Measurements from ENCODE around the gene ITGA1. TPM values are rescaled to one million over a fixed set of nuclear protein-coding genes. Genes with fewer than 3 reads are reported as not detected.

Gene ITGA1
- polyA plus RNA-seq (0.48 to 1.4 TPM (median 1.2 TPM) in 3 replicates), polyA minus RNA-seq (0.07 to 2.8 TPM (median 1.1 TPM) in 3 replicates)
- 0.20 TPM for polyA plus RNA-seq (2011; ENCODE audit: low read depth)
- polyA plus RNA-seq (2011; cell fraction: cytosol; rRNA removed) = 0.30 and 0.40 TPM in 2 replicates
- 0.89 and 1.5 TPM in 2 replicates for polyA plus RNA-seq (2011; cell fraction: nucleus; rRNA removed)
- polyA plus RNA-seq (2012; ENCODE audit: low replicate concordance) = 1.1 and 1.3 TPM in 2 replicates
- polyA minus RNA-seq (2011; cell fraction: cytosol; rRNA and poly(A)+ RNA removed) = 0.19 TPM
- 1.6 and 3.3 TPM in 2 replicates for polyA minus RNA-seq (2011; cell fraction: nucleus; rRNA and poly(A)+ RNA removed)

- no peaks in the 10 kb centered on the region for H3K36me3 ChIP-seq (ENCODE audit: control insufficient read depth in 2 of 2, extremely low read depth in 1 of 2, insufficient read depth in 2 of 2, low read length in 2 of 2)
- H3K27me3 ChIP-seq (ENCODE audit: control insufficient read depth, extremely low read depth, insufficient read depth, low read length) = no peaks in the 10 kb centered on the region
- no peaks in the 10 kb centered on the region for H3K79me2 ChIP-seq (ENCODE audit: control insufficient read depth, insufficient read depth, low read length)
- H3K9ac ChIP-seq (ENCODE audit: control insufficient read depth, extremely low read depth, insufficient read depth, low read length) = peak within 1 kb of the TSS; percentile 71
- TF ChIP-seq EZH2 (IDR thresholded peaks at IDR 0.05; ENCODE audit: low read length) = no peak
- TF ChIP-seq, protein P1, sequence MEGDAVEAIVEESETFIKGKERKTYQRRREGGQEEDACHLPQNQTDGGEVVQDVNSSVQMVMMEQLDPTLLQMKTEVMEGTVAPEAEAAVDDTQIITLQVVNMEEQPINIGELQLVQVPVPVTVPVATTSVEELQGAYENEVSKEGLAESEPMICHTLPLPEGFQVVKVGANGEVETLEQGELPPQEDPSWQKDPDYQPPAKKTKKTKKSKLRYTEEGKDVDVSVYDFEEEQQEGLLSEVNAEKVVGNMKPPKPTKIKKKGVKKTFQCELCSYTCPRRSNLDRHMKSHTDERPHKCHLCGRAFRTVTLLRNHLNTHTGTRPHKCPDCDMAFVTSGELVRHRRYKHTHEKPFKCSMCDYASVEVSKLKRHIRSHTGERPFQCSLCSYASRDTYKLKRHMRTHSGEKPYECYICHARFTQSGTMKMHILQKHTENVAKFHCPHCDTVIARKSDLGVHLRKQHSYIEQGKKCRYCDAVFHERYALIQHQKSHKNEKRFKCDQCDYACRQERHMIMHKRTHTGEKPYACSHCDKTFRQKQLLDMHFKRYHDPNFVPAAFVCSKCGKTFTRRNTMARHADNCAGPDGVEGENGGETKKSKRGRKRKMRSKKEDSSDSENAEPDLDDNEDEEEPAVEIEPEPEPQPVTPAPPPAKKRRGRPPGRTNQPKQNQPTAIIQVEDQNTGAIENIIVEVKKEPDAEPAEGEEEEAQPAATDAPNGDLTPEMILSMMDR (optimal IDR thresholded peaks at IDR 0.05 in 1 of 3, IDR thresholded peaks at IDR 0.05 in 1 of 3, conservative IDR thresholded peaks at IDR 0.05 in 1 of 3; ENCODE audit: extremely low read depth in 1 of 3, insufficient read depth in 2 of 3, low read length in 3 of 3) = peak in 1 of 3 experiments; percentile 33
- H4K20me1 ChIP-seq (ENCODE audit: control insufficient read depth, extremely low read depth, insufficient read depth, low read length) = no peaks in the 10 kb centered on the region
- DNase-seq (ENCODE audit: low read depth, low spot score) (no peak), FAIRE-seq (peak; percentile 49)
- dilution Hi-C loops (cut with MboI; ENCODE audit: extremely low pct_ligation_motif_present, low sequenced_read_pairs) = no loop called here
- H3K4me2 ChIP-seq (ENCODE audit: control insufficient read depth, extremely low read depth, insufficient read depth, low read depth, low read length) = peak within 1 kb of the TSS; percentile 87
- H3K27ac ChIP-seq (ENCODE audit: control insufficient read depth, insufficient read depth, low read length) = peak within 1 kb of the TSS; percentile 58
- peaks cover 15% of the 10 kb centered on the region for H3K4me1 ChIP-seq (ENCODE audit: control insufficient read depth, extremely low read depth, insufficient read depth, low read length)
- H3K9me3 ChIP-seq (ENCODE audit: control insufficient read depth, low read depth, low read length) = no peaks in the 10 kb centered on the region
- H3K4me3 ChIP-seq (ENCODE audit: control insufficient read depth in 2 of 3, extremely low read depth in 1 of 3, insufficient read depth in 2 of 3, low read depth in 1 of 3, low read length in 3 of 3) = peak within 1 kb of the TSS; percentile 56 to 89 (median 72)
- no peaks in the 10 kb centered on the region for H3K9me1 ChIP-seq (ENCODE audit: control insufficient read depth, extremely low read depth, insufficient read depth, low read length)
- peak within 1 kb of the TSS; percentile 92 for H2AFZ ChIP-seq (ENCODE audit: control insufficient read depth, low read length)
Measured at GRCh38 chr5:52787600-52788504, at the start of gene ITGA1, which contains the start of gene PELO. ITGA1 (plus strand) TSS chr5:52787916; CDS start chr5:52788354, 438 bp downstream. PELO (plus strand) TSS chr5:52787916; CDS start chr5:52800395, 12,479 bp downstream.

DNA sequence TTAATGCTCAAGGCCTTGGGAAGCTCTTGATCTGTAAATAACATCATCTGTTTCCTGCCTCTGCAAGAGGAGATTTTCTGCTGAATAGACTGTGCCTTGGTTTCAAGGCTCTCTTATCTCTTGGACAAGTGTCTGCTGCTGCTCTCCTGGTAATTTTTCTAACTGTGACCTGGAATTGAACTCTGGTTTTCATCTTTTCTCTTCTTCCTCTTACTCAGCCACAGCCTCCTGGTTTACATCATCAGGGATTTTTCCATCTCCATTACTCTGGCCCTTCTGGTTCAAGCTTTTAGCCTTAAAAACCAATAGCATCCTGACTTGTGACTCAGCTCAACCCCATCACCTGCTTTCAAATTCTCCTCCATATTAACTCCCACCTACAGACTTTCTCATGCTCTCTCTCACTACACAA is 49.6 kb upstream of the ITGA1 start:
- H3K36me3 ChIP-seq (ENCODE audit: control insufficient read depth in 2 of 2, extremely low read depth in 1 of 2, insufficient read depth in 2 of 2, low read length in 2 of 2) = no peaks in the 10 kb centered on the region
- no peaks in the 10 kb centered on the region for H3K27me3 ChIP-seq (ENCODE audit: control insufficient read depth, extremely low read depth, insufficient read depth, low read length)
- no peaks in the 10 kb centered on the region for H4K20me1 ChIP-seq (ENCODE audit: control insufficient read depth, extremely low read depth, insufficient read depth, low read length)
- H2AFZ ChIP-seq (ENCODE audit: control insufficient read depth, low read length) = no peak overlapping the region
- FAIRE-seq (peak; percentile 41), DNase-seq (ENCODE audit: low read depth, low spot score) (no peak)
- TF ChIP-seq, protein P1 (optimal IDR thresholded peaks at IDR 0.05 in 1 of 3, IDR thresholded peaks at IDR 0.05 in 1 of 3, conservative IDR thresholded peaks at IDR 0.05 in 1 of 3; ENCODE audit: extremely low read depth in 1 of 3, insufficient read depth in 2 of 3, low read length in 3 of 3) = no peak
- no peak for TF ChIP-seq EZH2 (IDR thresholded peaks at IDR 0.05; ENCODE audit: low read length)
- H3K9me3 ChIP-seq (ENCODE audit: control insufficient read depth, low read depth, low read length) = no peaks in the 10 kb centered on the region
- H3K9ac ChIP-seq (ENCODE audit: control insufficient read depth, extremely low read depth, insufficient read depth, low read length) = no peak overlapping the region
- H3K79me2 ChIP-seq (ENCODE audit: control insufficient read depth, insufficient read depth, low read length) = no peaks in the 10 kb centered on the region
- H3K9me1 ChIP-seq (ENCODE audit: control insufficient read depth, extremely low read depth, insufficient read depth, low read length) = no peaks in the 10 kb centered on the region
- H3K4me2 ChIP-seq (ENCODE audit: control insufficient read depth, extremely low read depth, insufficient read depth, low read depth, low read length) = no peak overlapping the region
- no peaks in the 10 kb centered on the region for H3K4me1 ChIP-seq (ENCODE audit: control insufficient read depth, extremely low read depth, insufficient read depth, low read length)
- no peak overlapping the region for H3K27ac ChIP-seq (ENCODE audit: control insufficient read depth, insufficient read depth, low read length)
- H3K4me3 ChIP-seq (ENCODE audit: control insufficient read depth in 2 of 3, extremely low read depth in 1 of 3, insufficient read depth in 2 of 3, low read depth in 1 of 3, low read length in 3 of 3) = no peak overlapping the region
- dilution Hi-C loops (cut with MboI; ENCODE audit: extremely low pct_ligation_motif_present, low sequenced_read_pairs) = no loop called here
